B cell (primary cell): Measurements from ENCODE around the gene FAAH. TPM values are rescaled to one million over a fixed set of nuclear protein-coding genes. Genes with fewer than 3 reads are reported as not detected.

Source experiments
- ATAC-seq: fragments of 200-7000 bp; cut with Tn5 transposase; one replicate; pipeline ENCODE4 v1.10.0; 2021; ENCODE audit warnings: low read depth, mild to moderate bottlenecking, moderate number of reproducible peaks, moderate library complexity
- CTCF ChIA-PET: fragments of 350-600 bp; sonication (Branson Sonifier 250); formaldehyde crosslinking; loops from one replicate; lab custom pipeline; 2021; ENCODE audit warnings: antibody characterized with exemption, inconsistent platforms; lab: Charles Lee
- POLR2A ChIA-PET: fragments of 350-600 bp; sonication (Branson Sonifier 250); formaldehyde crosslinking; loops from one replicate; lab custom pipeline; 2021; ENCODE audit warnings: antibody characterized with exemption; lab: Charles Lee
- DNase-seq: peaks from one replicate; pipeline ENCODE4 v3.0.0; 2013
- H2AFZ ChIP-seq: 2 replicates; pipeline ENCODE4 v1.6.1; 2012; ENCODE audit warnings: mild to moderate bottlenecking, low read depth, low read length; ENCODE audit not compliant: insufficient read depth, poor library complexity, severe bottlenecking
- H3K27ac ChIP-seq, 2 donors: 1 replicate in 1 of 2; 2 replicates in 1 of 2; pipeline ENCODE4 v1.5.1; 2012 to 2013; ENCODE audit warnings: low read length in 2 of 2, mild to moderate bottlenecking in 2 of 2, moderate library complexity in 1 of 2
- H3K27me3 ChIP-seq, 4 experiments: fragments of 200-600 bp in 1 of 4; sonication (generic) in 1 of 4; replicated peaks in 1 of 4; 1 replicate in 2 of 4; 2 replicates in 2 of 4; pipeline versions ENCODE4 v1.6.1 to v1.7.0; 2013 to 2016; ENCODE audit warnings: low read length in 3 of 4, mild to moderate bottlenecking in 2 of 4, mixed read lengths in 1 of 4, moderate library complexity in 1 of 4; ENCODE audit not compliant: insufficient read depth in 4 of 4, control insufficient read depth in 3 of 4; ENCODE audit errors: control extremely low read depth in 1 of 4
- H3K36me3 ChIP-seq, 2 experiments: replicated peaks in 1 of 2; 1 replicate in 1 of 2; 2 replicates in 1 of 2; pipeline versions ENCODE4 v1.6.1 to v1.7.1; 2013; ENCODE audit warnings: low read length in 1 of 2; ENCODE audit not compliant: insufficient read depth in 2 of 2, control insufficient read depth in 1 of 2; ENCODE audit errors: control extremely low read depth in 1 of 2, extremely low read depth in 1 of 2
- H3K4me1 ChIP-seq, 2 donors: fragments of 200-600 bp in 1 of 2; sonication (generic) in 1 of 2; 1 replicate in 1 of 2; 2 replicates in 1 of 2; pipeline versions ENCODE4 v1.5.1 to v1.6.1; 2013 to 2017; ENCODE audit warnings: low read length in 2 of 2; ENCODE audit not compliant: control insufficient read depth in 2 of 2, insufficient read depth in 2 of 2
- H3K4me2 ChIP-seq: replicated peaks from 2 replicates; pipeline ENCODE3; 2012; ENCODE audit warnings: mild to moderate bottlenecking, low read depth, low read length; ENCODE audit not compliant: poor library complexity, severe bottlenecking
- H3K4me3 ChIP-seq, 5 experiments: fragments of 200-600 bp in 1 of 5; sonication (generic) in 1 of 5; 1 replicate in 3 of 5; 2 replicates in 2 of 5; pipeline versions ENCODE4 v1.5.1 to v1.7.0; 2011 to 2016; ENCODE audit warnings: low read length in 4 of 5, mild to moderate bottlenecking in 4 of 5, low read depth in 2 of 5, control low read depth in 1 of 5, moderate library complexity in 1 of 5; ENCODE audit not compliant: insufficient read depth in 1 of 5; ENCODE audit errors: control extremely low read depth in 1 of 5, extremely low read depth in 1 of 5
- H3K79me2 ChIP-seq: fragments of 200-600 bp; sonication (generic); one replicate; pipeline ENCODE4 v1.6.0; 2016; ENCODE audit warnings: low read length; ENCODE audit not compliant: control insufficient read depth, insufficient read depth
- H3K9ac ChIP-seq: fragments of 200-600 bp; sonication (generic); 2 replicates; pipeline ENCODE4 v1.6.1; 2017; ENCODE audit warnings: mild to moderate bottlenecking, low read length, moderate library complexity
- H3K9me3 ChIP-seq, 3 donors: one replicate each; pipeline versions ENCODE4 v1.6.1 to v1.7.1; 2013; ENCODE audit warnings: low read length in 2 of 3; ENCODE audit not compliant: control insufficient read depth in 2 of 3, insufficient read depth in 1 of 3; ENCODE audit errors: control extremely low read depth in 1 of 3
- H4K20me1 ChIP-seq: 2 replicates; pipeline ENCODE4 v1.6.0; 2012; ENCODE audit warnings: mild to moderate bottlenecking, low read length; ENCODE audit not compliant: insufficient read depth, control insufficient read depth, poor library complexity, severe bottlenecking
- H3K27ac Mint-ChIP-seq: one replicate; pipeline ENCODE4 v1.8.0; 2021; ENCODE audit warnings: mixed read lengths
- H3K27me3 Mint-ChIP-seq: one replicate; pipeline ENCODE4 v1.8.0; 2021; ENCODE audit warnings: mixed read lengths
- H3K4me1 Mint-ChIP-seq: one replicate; pipeline ENCODE4 v1.8.0; 2021; ENCODE audit warnings: mixed read lengths
- H3K4me3 Mint-ChIP-seq: one replicate; pipeline ENCODE4 v1.8.0; 2021; ENCODE audit warnings: mixed read lengths
- H3K9me3 Mint-ChIP-seq: one replicate; pipeline ENCODE4 v1.8.0; 2022; ENCODE audit warnings: mixed read lengths; ENCODE audit not compliant: insufficient read depth
- EZH2 ChIP-seq: IDR thresholded peaks from 2 replicates; pipeline ENCODE4 v1.6.1; 2012; ENCODE audit warnings: borderline replicate concordance, low read depth, mild to moderate bottlenecking, moderate library complexity, low read length; ENCODE audit not compliant: insufficient read depth, poor library complexity, severe bottlenecking
- WGBS: methylation state at CpG from one replicate; pipeline ENCODE4 v1.1.5; 2013; ENCODE audit warnings: missing lambda C conversion rate; ENCODE audit not compliant: insufficient coverage; 5-methylcytosine and 5-hydroxymethylcytosine counted together
- intact Hi-C: fragments of 100-400 bp; cut with micrococcal nuclease; formaldehyde crosslinking; loops from one replicate; pipeline ENCODE4 v1.10.0; 2022
- polyA plus RNA-seq: library from polyadenylated mRNA; depleted of rRNA; stranded (reverse); fragments of >200 nt; gene quantifications from 2 replicates; pipeline ENCODE4 v1.2.3, GENCODE V29; 2012
- total RNA-seq, 2 donors: library from RNA; stranded (reverse); fragments of 120-200 nt in 1 of 2; gene quantifications; 1 replicate in 1 of 2; 2 replicates in 1 of 2; pipeline versions ENCODE4 v1.2.3 to v1.2.4, GENCODE V29; 2013 to 2022
- TF ChIP-seq, protein P1 (sequence below): fragments of 200-600 bp; IDR thresholded peaks from one replicate; pipeline ENCODE4 v1.8.0; 2022; ENCODE audit warnings: antibody characterized with exemption, mild to moderate bottlenecking

The FAAH gene
- total and polyA plus RNA-seq, 2 donors (not counting 1 experiment from before 2014, with no cell fraction given): 5.6 to 9.6 TPM

DNA sequence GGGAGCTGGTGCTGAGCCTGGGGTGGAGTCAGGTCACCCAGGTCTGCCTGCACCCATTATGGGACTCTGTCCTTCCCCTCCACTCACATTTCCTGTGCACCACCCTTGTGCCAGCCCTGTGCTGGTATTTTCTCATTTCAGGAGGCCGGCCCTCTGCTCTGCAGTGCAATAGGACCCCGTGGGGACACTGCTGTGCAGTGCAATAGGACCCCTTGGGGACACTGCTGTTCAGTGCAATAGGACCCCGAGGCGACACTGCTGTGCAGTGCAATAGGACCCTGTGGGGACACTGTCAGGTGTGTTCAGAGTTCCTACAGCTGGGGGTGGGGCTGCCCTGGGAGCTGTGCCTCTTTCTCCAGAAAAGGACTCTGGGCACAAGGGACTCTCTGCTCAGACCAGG lies 59.3 kb downstream of the FAAH start:
- ATAC-seq: no peak
- no peaks in the 10 kb centered on the region for H3K79me2 ChIP-seq
- no peak overlapping the region for H2AFZ ChIP-seq
- Mint-ChIP-seq H3K27me3 (peaks cover 53% of the 10 kb centered on the region), H3K27ac (no peak overlapping the region), H3K4me1 (peaks cover 2% of the 10 kb centered on the region), H3K4me3 (no peak overlapping the region), H3K9me3 (no peaks in the 10 kb centered on the region)
- no peak overlapping the region for H3K4me2 ChIP-seq
- ChIA-PET CTCF (interaction anchor here (0.8 kb wide), 1 partner anchor 12 kb away, joined by 3 read pairs; no protein-coding TSS in a partner anchor), POLR2A (no interaction called here)
- DNase-seq: no peak
- no peak overlapping the region for H3K4me3 ChIP-seq
- no peak overlapping the region for H3K9ac ChIP-seq
- no peaks in the 10 kb centered on the region for H4K20me1 ChIP-seq
- H3K9me3 ChIP-seq: peaks cover 0 to 3% (median 0%) of the 10 kb centered on the region in 3 donors
- peaks cover 2 to 4% of the 10 kb centered on the region in 2 donors for H3K4me1 ChIP-seq
- no peak overlapping the region for H3K27ac ChIP-seq
- peaks cover 0 to 37% (median 6%) of the 10 kb centered on the region in 4 experiments for H3K27me3 ChIP-seq
- no peaks in the 10 kb centered on the region for H3K36me3 ChIP-seq
- intact Hi-C loops: no loop called here
- no peak for TF ChIP-seq EZH2
- TF ChIP-seq, protein P1, sequence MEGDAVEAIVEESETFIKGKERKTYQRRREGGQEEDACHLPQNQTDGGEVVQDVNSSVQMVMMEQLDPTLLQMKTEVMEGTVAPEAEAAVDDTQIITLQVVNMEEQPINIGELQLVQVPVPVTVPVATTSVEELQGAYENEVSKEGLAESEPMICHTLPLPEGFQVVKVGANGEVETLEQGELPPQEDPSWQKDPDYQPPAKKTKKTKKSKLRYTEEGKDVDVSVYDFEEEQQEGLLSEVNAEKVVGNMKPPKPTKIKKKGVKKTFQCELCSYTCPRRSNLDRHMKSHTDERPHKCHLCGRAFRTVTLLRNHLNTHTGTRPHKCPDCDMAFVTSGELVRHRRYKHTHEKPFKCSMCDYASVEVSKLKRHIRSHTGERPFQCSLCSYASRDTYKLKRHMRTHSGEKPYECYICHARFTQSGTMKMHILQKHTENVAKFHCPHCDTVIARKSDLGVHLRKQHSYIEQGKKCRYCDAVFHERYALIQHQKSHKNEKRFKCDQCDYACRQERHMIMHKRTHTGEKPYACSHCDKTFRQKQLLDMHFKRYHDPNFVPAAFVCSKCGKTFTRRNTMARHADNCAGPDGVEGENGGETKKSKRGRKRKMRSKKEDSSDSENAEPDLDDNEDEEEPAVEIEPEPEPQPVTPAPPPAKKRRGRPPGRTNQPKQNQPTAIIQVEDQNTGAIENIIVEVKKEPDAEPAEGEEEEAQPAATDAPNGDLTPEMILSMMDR: no peak
- WGBS: 78% methylated on average over 4 of the region's 4 CpGs

- peaks cover 54% of the 10 kb centered on the region for H3K27me3 Mint-ChIP-seq
- POLR2A ChIA-PET: no interaction called here
- no peak for ATAC-seq
These were observed 61.8 kb downstream of the FAAH start for GRCh38 chr1:46455951-46456350.

More at GRCh38 chr1:46455951-46456350, 61.8 kb downstream of the FAAH start:
- Mint-ChIP-seq H3K27ac (no peak overlapping the region), H3K4me3 (no peak overlapping the region), H3K9me3 (no peaks in the 10 kb centered on the region), H3K4me1 (no peaks in the 10 kb centered on the region)
- H3K27ac ChIP-seq: no peak overlapping the region
- no peaks in the 10 kb centered on the region for H3K36me3 ChIP-seq
- H3K4me1 ChIP-seq: no peaks in the 10 kb centered on the region
- H2AFZ ChIP-seq: no peak overlapping the region
- no peak for DNase-seq
- no peaks in the 10 kb centered on the region for H3K79me2 ChIP-seq
- H3K27me3 ChIP-seq: peaks cover 0 to 21% (median 6%) of the 10 kb centered on the region in 4 experiments
- no peak overlapping the region for H3K4me2 ChIP-seq
- 95% methylated on average over 22 of the region's 27 CpGs for WGBS
- no peak overlapping the region for H3K9ac ChIP-seq
- no peaks in the 10 kb centered on the region for H4K20me1 ChIP-seq
- TF ChIP-seq EZH2: no peak
- TF ChIP-seq, protein P1: no peak
- intact Hi-C loops: no loop called here
- H3K9me3 ChIP-seq: peaks cover 0 to 3% (median 0%) of the 10 kb centered on the region in 3 donors
- H3K4me3 ChIP-seq: no peak overlapping the region
- CTCF ChIA-PET: no interaction called here
